NB4 (cell line): ENCODE measurements around the gene IFI30.
A peak's percentile ranks its signal among the peaks of the same experiment; 100 is the strongest.

Experiments used
- DNase-seq: peaks from one replicate; pipeline ENCODE4 v3.0.0; 2010; ENCODE audit warnings: low read depth
- H3K4me3 ChIP-seq: one replicate; pipeline ENCODE4 v1.5.1; 2011; ENCODE audit warnings: mild to moderate bottlenecking, low read depth, low read length, moderate library complexity
- CTCF ChIP-seq: IDR thresholded peaks from one replicate; pipeline ENCODE4 v1.5.1; 2012; ENCODE audit warnings: low read depth, low read length
- MYC ChIP-seq: IDR thresholded peaks from 2 replicates; pipeline ENCODE4 v1.6.1; 2011; ENCODE audit warnings: low read depth, low read length
- POLR2A ChIP-seq: IDR thresholded peaks from 2 replicates; pipeline ENCODE4 v1.6.1; 2011; ENCODE audit warnings: mild to moderate bottlenecking; ENCODE audit not compliant: insufficient read length; ENCODE audit errors: extremely low read depth
- TF ChIP-seq, protein P1 (sequence below): IDR thresholded peaks from 2 replicates; pipeline ENCODE4 v1.6.1; 2011; ENCODE audit warnings: low read depth, low read length

IFI30 gene

DNA sequence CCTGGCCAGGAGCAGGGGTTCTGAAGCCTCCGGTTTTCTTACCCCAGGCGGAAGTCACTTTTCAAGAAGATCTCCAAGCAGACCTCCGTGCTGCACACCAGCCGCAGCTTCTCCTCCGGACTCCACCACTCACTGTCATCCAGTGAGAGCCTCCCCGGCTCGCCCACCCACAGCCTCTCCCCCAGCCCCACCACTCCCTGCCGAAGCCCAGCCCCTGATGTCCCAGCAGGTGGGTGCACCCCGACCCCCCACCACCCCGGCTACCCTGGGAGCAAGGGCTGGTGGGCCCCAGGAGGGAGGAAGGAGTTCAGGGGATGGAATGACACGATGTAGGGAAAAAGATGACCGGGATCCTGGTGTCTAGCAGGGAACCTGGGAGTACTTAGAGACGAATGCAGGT lies 26.2 kb upstream of the IFI30 start:
- H3K4me3 ChIP-seq = no peak overlapping the region
- TF ChIP-seq, protein P1, sequence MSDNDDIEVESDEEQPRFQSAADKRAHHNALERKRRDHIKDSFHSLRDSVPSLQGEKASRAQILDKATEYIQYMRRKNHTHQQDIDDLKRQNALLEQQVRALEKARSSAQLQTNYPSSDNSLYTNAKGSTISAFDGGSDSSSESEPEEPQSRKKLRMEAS = no peak
- TF ChIP-seq POLR2A = no peak
- TF ChIP-seq MYC = no peak
- no peak for TF ChIP-seq CTCF
- DNase-seq = no peak

GRCh38 chr19:18149596-18149975 lies 24.0 kb upstream of the IFI30 start:
- DNase-seq = no peak
- no peak for TF ChIP-seq POLR2A
- TF ChIP-seq, protein P1 = no peak
- no peak for TF ChIP-seq MYC
- TF ChIP-seq CTCF = no peak
- no peak overlapping the region for H3K4me3 ChIP-seq

DNA sequence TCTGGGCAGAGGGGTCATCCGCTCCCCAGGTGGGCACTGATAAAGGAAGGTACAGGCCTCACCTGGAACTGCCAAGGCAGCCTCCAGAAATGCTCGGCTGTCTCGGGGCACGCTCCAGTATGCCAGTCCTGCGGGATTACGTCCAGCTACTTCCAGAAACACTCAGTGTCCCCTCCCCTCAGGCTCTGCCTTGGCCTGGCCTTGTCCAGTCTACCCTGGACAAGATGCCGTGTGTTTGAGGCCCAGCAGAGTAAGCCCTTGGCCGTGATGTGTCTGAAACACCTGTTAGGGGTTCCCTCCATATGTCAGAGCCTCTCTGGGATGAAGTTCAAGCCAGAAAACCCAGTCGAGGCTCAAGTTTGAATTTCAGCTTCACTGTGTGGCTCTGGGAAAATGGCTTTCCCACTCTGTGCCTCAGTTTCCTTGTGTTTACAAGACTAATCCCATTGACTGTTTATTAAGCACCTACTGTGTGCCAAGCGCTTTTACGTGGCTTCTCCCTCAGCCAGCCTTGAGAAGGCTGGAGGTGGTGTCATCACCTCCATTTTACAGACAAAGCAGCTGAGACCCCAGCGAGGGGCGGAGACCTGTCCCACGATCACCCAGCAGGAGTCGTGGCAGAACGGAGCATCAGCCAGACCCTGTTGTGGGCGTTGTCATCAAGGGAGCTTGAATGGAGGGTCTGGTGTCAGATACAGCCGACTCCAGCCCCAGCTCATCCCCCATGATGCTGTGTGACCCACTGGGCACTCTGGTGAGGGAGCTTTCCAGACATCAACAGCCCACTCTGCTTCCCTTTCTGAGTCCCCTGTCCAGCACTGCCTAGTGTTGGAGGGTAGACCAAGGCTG lies 22.6 kb upstream of the IFI30 start:
- H3K4me3 ChIP-seq = no peak overlapping the region
- no peak for DNase-seq

DNA sequence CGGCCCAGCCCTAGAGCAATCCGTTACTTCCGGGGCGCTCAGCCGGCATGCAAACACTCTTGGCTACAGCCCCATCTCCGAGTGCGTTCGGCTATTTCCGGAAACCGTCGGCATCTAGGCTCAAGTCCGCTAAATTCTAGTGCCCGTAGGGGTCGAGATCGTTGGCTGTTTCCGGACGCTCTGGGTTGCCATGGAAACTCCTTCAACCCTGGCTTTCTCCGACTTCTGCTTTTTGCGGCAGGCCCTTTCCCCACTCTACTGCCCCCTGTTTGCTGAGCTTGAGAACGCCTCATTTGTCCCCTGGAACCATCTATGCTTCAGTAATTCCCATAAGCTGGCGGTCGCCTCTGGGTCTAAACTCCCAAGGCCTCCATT lies 21.2 kb upstream of the IFI30 start:
- peak overlapping the region; percentile 67 for H3K4me3 ChIP-seq
- TF ChIP-seq POLR2A = no peak
- peak; percentile 57 for TF ChIP-seq CTCF
- TF ChIP-seq, protein P1 = peak; percentile 76
- peak; percentile 74; the same call in 1 of the 2 replicates for TF ChIP-seq MYC
- peak; percentile 99 for DNase-seq

More for the DNA sequence above, 22.6 kb upstream of the IFI30 start:
- no peak for TF ChIP-seq POLR2A
- no peak for TF ChIP-seq MYC
- TF ChIP-seq, protein P1 = no peak
- no peak for TF ChIP-seq CTCF

DNA sequence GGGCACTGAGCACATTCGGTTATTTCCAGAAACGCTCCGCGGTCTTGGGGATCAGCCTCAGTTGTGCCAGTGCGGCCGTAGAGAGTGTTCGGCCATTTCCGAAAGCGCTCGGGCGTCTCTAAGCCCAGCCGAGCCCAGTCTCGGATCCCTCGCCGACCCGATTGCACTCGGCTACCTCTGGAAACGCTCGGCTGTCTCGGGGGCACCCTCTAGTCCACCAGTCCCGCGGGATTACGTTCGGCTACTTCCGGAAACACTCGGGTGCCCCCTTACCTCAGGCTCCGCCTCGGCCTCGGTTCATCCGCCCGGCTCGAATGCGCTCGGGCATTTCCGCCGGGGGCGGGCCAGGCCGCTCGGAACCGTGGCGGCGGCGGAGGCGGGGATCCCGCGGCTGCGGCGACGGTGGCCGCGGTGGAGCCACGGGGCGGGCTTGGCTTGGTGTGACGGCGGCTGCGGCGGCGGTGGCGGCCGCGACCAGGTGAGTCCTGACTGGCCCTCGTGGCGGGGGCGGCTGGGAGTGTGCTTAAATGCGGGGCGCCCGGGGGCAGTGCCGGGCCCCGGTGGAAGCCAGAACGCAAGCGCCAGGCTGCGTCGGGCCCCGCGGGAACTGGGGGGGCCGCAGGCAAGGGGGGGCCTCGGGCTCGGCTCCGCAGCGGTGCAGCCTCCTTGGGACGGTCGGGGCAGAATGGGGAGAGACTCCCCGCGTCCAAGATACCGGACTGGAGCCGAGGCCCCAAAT lies 20.6 kb upstream of the IFI30 start, which contains the start of gene PIK3R2:
Gene PIK3R2, plus strand, starts transcription at position 347 of the 739 bp plus-strand sequence. CDS start 2,717 bp downstream, outside the sequence.
- H3K4me3 ChIP-seq = peak within 1 kb of the TSS; percentile 67
- DNase-seq = peak; percentile 96
- TF ChIP-seq MYC = no peak; the same call in 1 of the 2 replicates
- no peak for TF ChIP-seq POLR2A
- TF ChIP-seq, protein P1 = peak; percentile 6; the same call in 1 of the 2 replicates
